ENCODE measurements around the gene TLX3.
"Not testable (repeated sequence)": the region's sequence is repeated elsewhere in the genome, so short reads cannot be mapped to it uniquely, and the experiment has no call there.

TLX3 gene

DNA sequence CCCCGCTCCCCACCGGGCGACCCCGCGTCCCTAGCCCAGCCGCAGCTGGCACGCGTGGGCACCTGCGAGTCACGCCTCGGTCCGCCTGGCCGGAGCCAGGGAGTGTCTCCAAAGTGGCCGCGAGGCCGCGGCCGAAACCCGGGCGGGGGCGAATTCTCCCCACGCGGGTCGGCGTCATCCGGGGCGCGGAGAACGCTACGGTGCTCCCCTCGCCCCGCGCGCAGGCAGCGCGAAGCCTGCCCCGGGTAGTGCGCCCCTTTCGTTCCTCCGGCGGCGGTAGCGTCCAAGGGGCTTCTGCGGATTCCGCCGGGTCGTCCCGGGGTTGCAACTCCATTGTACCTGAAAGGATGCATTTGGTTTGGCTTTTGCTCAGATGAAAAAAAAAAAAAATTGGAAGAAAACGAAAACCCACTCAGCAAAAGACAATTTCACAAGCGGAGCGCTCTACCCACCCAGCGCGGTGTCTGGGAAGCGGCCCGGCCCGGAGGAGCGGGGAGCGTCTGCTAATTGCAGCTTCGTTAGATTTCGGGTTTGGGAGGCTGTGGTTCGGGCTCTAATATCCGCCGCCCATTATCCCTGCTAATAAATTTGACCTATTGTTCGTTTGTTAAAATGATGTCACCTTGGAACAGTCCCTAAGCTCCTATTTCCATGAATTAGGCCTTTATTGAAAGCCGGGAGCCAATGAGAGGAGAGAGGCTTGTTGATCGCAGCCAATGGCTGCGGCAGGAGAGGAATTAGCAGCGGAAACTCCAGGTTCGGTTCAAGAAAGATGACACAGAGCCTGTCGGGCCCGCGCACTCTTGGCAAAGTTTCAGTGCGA is at the start of gene TLX3:
Gene TLX3, plus strand, starts transcription at position 796 of the 823 bp plus-strand sequence. CDS start 118 bp downstream, outside the sequence.
- DNase-seq, result no peak

DNA sequence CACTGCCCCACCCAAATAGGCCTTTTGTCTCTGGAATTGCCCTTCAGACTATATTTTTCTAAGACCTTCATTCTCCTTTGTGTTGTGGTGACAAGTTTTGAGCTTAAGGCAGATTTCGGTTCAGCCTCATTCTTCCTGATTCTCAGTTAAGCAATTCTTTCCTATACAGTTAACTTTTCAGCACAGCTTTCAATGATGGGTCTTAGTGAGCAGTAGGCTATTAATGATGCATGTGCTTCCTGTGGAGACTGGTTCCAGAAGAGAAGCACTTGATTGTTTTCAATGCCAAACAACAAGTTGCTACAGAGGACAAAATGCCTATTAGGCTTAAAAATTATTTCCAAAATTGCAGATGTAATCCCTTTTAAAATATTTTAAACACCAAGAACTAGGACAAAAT is 47.7 kb upstream of the TLX3 start:
- no peak for DNase-seq

DNA sequence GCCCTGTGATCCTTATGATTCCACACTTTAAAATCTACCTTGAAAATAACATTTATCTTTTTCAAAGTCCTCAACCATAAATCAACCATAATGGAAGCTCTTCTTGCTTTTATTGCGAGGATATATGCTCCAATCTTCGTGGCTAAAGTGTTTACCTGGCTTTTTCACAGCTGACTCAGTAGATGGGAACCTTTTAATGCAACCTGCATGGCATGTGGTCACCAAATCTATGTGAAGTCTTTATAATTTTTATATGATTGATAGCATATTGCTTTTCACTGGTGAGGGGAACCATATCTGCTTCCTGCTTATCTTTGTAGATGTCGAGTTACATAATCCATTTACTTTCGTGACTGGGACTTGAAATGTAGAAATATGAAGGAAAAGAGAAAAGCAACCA is 47.1 kb upstream of the TLX3 start:
- DNase-seq, result no peak

DNA sequence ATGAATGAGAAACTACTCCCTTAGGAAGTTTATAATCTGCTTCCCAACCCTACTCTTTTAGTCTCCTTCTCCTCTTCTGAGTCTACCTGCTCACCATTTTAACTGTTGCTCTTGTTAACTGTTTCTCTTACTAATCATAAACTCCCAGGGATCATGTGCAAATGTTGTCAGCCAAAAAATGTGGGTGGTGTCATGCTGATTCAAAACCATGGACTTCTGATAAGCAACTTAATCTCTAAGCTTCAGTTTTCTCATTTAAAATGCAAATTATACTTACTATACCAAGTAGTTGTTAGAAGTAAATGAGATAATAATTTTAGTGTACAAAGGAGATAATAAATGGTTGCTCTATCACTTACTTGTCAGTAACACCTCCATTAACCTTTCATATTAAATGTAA is 45.9 kb upstream of the TLX3 start:
- DNase-seq, result no peak

DNA sequence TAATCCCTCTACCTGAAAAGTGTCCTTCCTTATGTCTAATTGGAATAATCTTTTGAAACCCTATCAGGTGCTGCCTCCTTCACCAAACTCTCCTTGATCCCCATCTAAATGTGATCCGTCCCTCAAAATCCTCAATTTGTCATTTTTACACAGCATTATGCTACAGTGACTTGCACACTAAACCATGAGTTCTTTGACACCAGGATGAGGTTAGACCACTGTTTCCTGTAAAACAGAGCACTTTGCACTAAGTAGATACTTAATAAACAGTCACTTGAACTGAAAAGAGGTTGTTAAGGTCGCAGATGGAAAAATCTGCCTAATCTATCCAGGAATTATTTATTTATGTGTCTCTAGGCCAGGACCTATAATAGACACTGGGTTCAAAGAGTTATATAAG is 44.2 kb upstream of the TLX3 start:
- no peak for DNase-seq

DNA sequence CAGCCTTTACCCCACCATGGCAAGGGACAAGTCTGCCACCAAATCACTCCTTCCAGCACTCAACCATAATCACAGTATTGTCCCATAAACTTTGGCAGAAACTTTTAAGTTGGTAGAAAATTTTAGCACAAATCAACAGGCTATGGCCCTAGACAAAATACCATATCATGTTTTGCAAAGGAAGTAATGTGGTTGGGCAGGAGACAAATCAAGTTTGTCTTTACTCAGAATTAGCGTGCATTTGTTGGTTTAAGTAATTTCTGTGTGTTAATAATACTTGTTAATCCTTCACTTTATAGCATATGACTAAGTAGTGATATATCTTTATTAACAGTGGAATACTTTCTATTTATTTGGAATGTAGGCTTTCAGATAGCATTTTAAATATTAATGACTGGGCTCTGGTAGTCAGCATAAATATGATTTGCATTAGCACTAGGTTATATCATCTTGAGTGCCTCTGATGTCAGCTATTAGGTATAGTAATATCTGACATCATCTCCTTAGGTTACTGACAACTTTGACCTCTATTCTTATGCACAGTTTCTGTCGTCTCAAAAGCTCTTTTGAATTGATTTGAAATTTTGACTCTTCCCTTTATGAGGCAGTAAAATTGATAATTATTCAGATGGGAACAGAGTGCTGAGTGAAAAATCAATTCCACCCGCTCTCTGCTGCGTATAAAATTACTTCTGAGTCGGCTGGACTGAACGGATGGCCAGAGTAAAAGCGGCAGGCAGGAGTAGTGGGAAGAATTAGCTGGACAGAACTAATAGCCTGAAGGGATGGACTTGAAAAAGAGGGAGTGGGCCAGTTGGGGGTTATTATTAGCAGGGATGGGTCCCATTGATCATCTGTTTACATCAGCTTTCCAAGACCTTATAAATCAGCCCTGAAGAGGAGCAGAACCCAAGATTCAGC is 40.1 kb upstream of the TLX3 start:
- no peak for DNase-seq

DNA sequence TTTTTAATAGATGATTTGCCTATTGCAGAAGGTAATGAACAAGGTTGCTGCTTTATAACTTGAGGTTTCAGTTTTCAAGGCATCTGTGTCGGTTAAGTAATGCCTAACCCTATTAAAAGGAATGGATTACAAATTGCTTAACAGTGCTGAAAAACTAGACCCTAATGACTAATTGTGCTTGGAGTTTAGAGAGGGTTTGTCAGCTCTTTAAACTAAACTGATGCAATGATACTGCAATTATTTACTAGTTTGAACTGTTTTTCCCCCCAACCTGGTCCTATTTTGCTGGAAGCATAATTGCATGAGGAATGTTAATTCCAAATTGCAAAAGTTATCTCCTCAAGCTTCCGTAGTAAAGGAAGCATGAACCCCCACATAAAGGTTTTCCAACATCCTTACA is 39.3 kb upstream of the TLX3 start:
- no peak for DNase-seq

DNA sequence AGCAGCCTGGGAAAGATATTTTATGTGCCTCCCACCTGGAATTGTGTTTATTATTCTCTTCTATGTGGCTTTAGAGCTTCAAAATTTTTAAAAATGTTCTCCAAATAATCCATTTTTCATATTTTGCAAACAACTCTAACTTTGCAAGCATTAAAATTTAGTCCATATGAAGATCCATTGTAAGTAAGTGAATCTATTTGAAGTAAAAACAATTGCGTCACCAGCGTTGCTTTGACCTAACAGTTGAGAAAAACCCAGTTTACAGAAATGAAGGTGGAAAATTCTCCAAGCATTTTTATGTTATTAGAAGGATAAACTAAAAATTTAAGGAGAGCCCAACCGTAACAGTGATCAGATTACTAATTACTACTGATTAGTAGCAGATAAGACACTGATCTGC is 38.9 kb upstream of the TLX3 start:
- DNase-seq, result no peak

DNA sequence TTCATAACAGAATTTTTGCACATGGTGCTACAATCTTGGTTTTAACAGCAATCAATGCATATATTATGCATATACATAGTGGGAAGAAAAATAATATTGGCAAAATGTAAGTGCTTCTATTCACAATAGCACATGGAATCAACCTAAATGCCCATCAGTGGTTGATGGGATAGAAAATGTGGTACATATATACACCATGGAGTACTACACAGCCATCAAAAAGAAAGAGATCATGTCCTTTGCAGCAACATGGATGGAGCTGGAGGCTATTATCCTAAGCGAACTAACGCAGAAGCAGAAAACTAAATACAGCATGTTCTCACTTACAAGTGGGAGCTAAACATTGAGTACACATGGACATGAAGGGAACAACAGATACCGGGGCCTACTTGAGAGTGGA is 37.2 kb upstream of the TLX3 start:
- DNase-seq, result no peak

DNA sequence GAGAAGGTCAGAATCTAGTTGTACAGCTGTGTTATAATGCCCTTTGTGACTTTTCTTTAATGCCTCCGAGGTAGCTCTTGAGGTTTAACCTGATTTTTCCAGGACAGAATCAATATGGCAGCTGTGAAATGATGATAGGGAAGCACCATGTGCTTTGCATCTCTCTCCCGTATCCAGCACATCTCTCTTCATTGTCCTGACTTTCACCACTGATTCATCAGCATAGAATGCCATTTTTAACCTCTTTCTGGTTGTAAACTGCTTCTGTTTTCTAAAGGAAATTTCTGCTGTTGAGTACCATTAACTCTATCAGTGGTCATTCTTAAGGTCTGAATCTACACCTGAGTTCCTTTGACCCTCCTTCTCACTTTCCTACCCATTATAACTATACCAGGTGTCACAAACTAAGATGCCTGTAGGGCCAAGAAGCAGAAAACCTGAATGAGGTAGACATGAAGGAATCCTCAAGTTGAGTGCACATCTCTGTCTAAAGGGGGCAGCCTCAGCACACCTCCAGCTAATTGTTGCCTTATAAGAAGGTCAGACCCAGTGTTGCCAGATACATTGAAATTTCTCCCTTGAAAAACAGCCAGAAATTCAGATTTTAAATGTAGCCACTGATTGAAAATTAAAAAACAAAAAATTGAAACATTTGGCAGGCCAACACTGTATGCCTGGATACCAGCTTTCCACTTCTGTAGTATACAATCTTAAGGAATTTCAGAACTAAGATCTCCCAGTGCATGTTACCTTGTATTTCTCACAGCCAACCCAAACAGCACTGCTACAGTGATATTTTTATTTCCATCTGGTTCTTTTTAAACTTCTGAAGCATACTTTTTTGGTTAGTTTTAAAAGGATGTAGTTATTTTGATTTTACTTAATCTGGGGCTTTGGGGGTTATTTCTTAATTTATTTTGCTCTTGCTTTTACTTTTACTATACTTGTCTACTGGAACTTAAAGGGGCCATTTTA is 35.8 kb upstream of the TLX3 start:
- DNase-seq, result no peak

DNA sequence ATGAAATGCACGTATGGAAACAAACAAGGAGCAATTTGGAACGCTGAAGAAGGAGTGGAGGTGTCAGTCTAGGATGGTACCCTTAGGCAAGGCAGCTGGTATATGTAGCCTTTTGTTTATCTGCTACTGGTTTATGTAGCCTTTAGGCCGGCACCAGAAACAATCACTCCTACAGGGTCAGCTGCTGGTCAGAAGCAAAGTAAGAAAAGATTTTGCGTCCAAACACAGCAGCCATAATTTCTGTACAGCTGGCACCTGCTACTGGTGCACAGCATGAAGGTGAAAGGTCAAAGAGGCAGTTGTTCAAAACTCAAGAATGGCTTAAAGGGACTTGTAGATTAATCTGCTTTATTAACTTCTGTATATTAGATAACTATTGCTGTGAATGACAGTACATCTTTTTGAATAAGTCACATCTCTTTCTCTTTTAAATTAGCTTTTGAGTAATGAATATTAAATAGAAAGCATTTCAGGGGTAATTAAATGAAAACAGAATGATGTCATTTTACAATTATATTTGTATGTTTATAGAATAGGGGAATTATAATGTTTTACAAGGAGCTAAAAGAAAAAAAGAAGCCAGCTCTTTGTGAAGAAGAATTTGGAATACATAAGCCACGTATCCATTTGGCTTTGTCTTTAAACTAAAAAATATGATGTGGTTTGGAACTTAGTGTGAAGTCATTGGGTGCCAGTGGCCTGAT is 33.1 kb upstream of the TLX3 start:
- no peak for DNase-seq

DNA sequence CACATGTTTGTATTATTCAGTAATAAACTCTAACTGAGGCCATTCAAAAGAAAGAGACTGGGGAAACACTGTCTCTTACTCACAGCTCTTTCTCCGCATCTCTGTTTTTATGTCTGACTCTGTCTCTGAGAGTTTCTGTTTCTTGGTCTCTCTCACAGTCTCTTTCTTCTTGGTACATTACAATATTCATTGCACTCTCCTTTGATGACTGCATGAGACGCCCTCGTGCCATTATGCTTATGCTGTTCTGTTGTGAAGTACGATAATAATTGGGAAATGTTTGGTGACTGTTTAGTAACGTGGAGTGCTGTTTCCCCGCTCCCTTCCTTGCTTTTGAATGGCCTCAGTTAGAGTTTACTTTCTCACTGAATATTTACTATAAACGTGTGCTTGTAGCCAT is 25.3 kb upstream of the TLX3 start:
- no peak for DNase-seq

DNA sequence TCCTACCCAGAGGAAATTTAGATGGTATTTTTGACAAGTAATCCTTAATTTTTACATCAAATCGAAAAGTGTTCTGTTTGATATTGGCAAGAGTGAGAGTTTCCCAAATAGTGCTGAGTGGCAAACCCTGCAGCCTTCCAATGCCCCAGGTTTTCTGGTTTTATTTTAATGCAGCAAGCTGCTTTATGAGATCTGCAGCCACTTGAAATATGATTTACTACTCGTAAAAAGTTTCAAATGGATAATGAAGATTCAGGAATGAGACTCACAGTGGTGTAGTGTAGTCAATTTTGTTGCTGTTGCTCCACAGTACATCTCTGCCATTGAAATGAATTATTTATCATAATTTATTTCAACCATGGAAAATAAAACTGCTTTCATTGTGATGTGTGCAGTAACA is 23.6 kb upstream of the TLX3 start:
- no peak for DNase-seq

DNA sequence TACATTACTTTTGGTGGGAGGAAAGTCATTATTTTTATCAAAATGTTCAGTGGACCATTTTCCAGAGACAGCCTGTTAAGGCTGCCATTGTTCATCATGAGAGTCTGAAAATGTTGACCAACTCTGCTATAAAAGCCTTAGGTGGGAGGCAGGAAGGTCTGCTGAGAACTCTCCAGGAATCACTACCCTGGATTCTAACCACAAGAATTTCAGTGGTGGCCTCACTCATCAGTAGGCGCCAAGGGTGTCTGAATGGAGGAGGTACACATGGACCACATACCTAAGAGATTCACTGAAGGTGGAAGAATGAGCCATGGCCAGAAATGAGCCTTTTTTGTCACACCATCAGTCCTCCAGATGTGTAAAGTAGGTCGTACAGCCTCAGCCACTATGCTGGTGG is 21.0 kb upstream of the TLX3 start:
- DNase-seq, result no peak

DNA sequence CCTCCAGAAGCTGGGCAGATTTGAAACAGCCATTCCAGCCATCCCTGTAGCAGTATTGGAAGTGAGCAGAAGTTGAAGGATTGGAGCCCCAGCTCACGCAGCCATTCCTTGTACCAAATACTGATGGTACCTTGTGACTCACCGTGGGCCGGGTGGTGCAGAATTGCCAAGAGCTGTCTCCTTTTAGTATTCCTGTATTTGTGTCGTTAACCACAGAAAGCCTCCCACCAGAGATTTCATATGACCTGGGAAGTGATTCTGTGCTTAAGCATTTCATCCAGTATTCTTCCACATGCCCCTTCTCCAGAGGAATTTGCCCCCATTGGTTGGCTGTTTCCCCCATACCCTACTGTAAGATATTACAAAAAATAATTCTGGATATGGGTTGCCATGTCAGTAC is 17.7 kb upstream of the TLX3 start:
- DNase-seq, result no peak

DNA sequence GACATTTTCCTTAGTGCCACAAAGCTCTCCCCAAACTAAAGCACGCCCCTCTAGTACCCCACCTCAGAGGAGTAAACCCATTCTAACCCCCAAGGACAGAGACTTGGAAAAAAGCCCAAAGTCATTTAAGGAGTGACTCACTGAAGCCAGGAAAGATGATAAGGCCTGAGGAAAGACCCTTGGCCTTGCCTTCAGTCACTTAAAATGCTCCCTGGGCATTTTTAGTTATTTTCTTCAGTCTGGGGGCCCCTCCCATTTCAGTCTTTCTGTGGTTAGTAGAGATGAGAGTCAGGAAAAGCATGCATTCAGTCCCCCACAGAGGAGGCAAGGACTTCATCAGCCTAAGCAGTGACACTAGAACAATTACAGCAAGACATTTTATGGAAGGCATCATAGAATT is 13.7 kb upstream of the TLX3 start:
- no peak for DNase-seq

DNA sequence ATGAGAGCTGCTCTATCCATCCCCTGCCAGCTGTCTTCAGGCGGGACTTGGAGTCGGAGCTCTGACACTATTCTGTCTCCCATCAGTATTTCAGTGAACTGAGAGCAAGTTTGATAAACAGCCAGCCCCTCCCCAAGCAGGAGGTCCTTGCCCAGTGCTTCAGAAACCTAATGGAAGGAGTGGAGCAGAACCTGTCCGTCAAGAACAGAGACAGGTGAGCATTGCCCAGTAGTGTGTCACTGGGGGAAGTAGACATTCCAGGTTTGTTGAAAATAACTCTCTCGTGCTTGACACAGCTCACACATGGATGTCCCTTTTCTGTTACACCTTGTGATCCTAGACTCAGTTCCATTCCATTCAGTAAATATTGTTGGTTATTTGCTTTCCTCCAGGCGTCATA is 13.2 kb upstream of the TLX3 start:
- no peak for DNase-seq

DNA sequence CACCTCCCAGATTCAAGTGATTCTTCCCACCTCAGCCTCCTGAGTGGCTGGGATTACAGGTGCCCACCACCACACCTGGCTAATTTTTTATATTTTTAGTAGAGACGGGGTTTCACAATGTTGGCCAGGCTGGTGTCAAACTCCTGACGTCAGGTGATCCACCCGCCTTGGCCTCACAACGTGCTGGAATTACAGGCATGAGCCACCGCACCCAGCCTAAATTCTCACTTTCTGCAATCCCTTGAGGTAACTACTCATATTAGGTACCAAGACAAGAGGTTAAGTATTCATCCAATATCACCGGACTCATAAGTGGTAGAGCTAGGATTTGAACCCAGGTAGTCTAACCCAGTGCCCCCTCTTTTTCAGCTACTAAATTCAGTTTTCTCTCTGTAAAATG is 11.1 kb upstream of the TLX3 start:
- DNase-seq, result not testable (repeated sequence)

DNA sequence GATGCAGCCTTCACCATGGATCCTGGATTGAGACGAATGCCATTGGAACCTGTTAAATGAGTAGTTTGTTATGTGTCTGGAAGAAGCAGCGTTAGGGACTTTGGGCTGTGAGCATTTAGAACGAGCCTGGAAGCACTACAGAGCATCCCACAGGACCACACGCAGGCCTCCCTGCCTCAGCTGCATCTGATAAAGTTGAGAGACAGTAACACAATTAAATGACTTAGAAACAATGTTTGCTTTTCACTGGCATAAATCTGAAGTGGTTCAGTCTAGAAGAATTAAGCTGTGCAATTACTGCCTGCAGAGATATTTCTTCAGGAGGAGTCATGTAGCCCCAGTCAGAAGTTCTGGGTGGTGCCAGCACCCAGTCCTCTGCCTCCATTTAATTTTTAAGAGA is 9.8 kb upstream of the TLX3 start:
- DNase-seq, result no peak

DNA sequence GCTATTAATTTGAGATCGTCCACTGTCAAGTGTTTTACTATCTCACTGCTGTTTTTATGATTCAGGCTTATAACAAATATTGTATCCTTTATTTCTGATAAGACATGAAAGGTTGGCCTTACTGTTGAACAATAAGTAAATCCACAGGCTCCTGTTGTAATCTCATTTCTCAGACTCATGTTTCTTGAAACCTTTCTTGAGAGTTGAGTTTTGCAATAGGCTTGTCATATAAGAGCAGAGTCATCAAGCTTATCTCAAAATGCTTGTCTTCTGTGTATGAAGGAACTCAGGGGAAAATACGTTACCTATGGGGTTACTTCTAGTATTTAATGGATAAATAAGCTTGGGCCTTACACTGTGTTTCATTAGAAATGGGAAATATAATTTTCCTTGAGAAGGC is 9.2 kb upstream of the TLX3 start:
- no peak for DNase-seq

DNA sequence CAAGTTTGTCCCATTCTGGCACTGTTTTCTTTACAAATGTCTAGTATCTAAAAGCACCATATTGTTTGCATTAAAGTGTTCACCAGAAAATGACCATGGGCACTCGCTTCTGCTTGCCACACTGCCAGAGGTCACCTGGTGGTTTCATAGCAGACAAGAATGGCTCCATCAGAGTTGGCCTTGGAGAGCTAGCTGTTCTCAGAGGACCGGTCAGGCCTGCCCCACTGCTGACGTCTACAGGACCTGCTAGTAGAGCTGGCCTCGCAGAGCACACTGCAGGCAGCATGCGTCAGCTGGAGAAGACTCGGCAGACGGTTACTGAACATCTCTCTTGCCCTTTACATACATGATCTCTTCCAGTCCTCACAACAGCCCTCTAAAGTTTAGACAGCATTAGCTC is 8.7 kb upstream of the TLX3 start:
- no peak for DNase-seq

All from anterior cingulate cortex (tissue), 58 donors.